Lower leg skin (tissue), 4 donors: ENCODE results near the gene PPFIBP2. TPM values are rescaled to one million over a fixed set of nuclear protein-coding genes. Genes with fewer than 3 reads are reported as not detected.

Experiments
- DNase-seq, 2 donors: peaks; one replicate each; pipeline ENCODE4 v3.0.0-alpha.2; 2019; ENCODE audit warnings: low spot score in 2 of 2
- H3K4me3 ChIP-seq: fragments of 200-600 bp; sonication (generic); 2 replicates; pipeline ENCODE4 v1.5.1; 2017; ENCODE audit warnings: mild to moderate bottlenecking, low read depth; ENCODE audit not compliant: poor library complexity, severe bottlenecking
- CTCF ChIP-seq, 3 donors: fragments of 450-650 bp; IDR thresholded peaks; one replicate each; pipeline ENCODE4 v1.5.1; 2016; ENCODE audit warnings: antibody characterized with exemption in 3 of 3, mild to moderate bottlenecking in 3 of 3, moderate library complexity in 2 of 3
- POLR2A ChIP-seq, 2 donors: fragments of 450-650 bp; IDR thresholded peaks; one replicate each; pipeline ENCODE4 v1.6.1; 2016 to 2017; ENCODE audit warnings: antibody characterized with exemption in 2 of 2, mild to moderate bottlenecking in 1 of 2, moderate library complexity in 1 of 2
- WGBS, 2 donors: methylation state at CpG; one replicate each; pipeline ENCODE4 v1.1.5; 2018; 5-methylcytosine and 5-hydroxymethylcytosine counted together
- intact Hi-C: fragments of 100-400 bp; cut with DNase I; formaldehyde crosslinking; loops from one replicate; pipeline ENCODE4 v1.15.0; 2023; ENCODE audit warnings: low total_unique reads
- total RNA-seq, 4 donors: library from RNA; depleted of rRNA; stranded (reverse); fragments of >200 nt; gene quantifications; one replicate each; pipeline ENCODE4 v1.1.0, GENCODE V29; 2016

The PPFIBP2 gene
- total RNA-seq, 4 donors from 2014 or later, result 56.6 to 87.1 (median 69.5) TPM

- TF ChIP-seq CTCF (IDR thresholded peaks at IDR 0.05) (no peak), POLR2A (IDR thresholded peaks at IDR 0.05) (no peak)
- 23 to 33% methylated on average over 6 of the region's 6 CpGs for WGBS, 2 donors
- no peak overlapping the region for H3K4me3 ChIP-seq
- intact Hi-C loops, result no loop called here
- DNase-seq, result no peak
Measured at GRCh38 chr11:7486781-7487140, 27.0 kb upstream of the PPFIBP2 start.

GRCh38 chr11:7487360-7487759 lies 26.4 kb upstream of the PPFIBP2 start:
- intact Hi-C loops, result no loop called here
- no peak for DNase-seq
- TF ChIP-seq POLR2A (IDR thresholded peaks at IDR 0.05) (no peak), CTCF (IDR thresholded peaks at IDR 0.05) (no peak)
- H3K4me3 ChIP-seq, result no peak overlapping the region
- 38 to 46% methylated on average over 2 of the region's 2 CpGs for WGBS, 2 donors

GRCh38 chr11:7488681-7489080 lies 25.1 kb upstream of the PPFIBP2 start:
- 56 to 90% methylated on average over 1 of the region's 1 CpG for WGBS, 2 donors

GRCh38 chr11:7489376-7489775 lies 24.4 kb upstream of the PPFIBP2 start:
- WGBS, 2 donors, result 89 to 91% methylated on average over 2 of the region's 2 CpGs

More at GRCh38 chr11:7488681-7489080, 25.1 kb upstream of the PPFIBP2 start:
- H3K4me3 ChIP-seq, result no peak overlapping the region
- TF ChIP-seq POLR2A (IDR thresholded peaks at IDR 0.05), result no peak
- TF ChIP-seq CTCF (IDR thresholded peaks at IDR 0.05), result no peak
- intact Hi-C loops, result no loop called here
- DNase-seq, result no peak

GRCh38 chr11:7490054-7490453 lies 23.7 kb upstream of the PPFIBP2 start:
- no peak for DNase-seq
- no peak overlapping the region for H3K4me3 ChIP-seq
- 75 to 86% methylated on average over 4 of the region's 4 CpGs for WGBS, 2 donors
- intact Hi-C loops, result no loop called here
- TF ChIP-seq CTCF (IDR thresholded peaks at IDR 0.05) (no peak), POLR2A (IDR thresholded peaks at IDR 0.05) (no peak)

More at GRCh38 chr11:7489376-7489775, 24.4 kb upstream of the PPFIBP2 start:
- DNase-seq, result no peak
- no peak for TF ChIP-seq POLR2A (IDR thresholded peaks at IDR 0.05)
- TF ChIP-seq CTCF (IDR thresholded peaks at IDR 0.05), result no peak
- no peak overlapping the region for H3K4me3 ChIP-seq
- intact Hi-C loops, result no loop called here

- no peak for DNase-seq
- TF ChIP-seq CTCF (IDR thresholded peaks at IDR 0.05), result no peak
- TF ChIP-seq POLR2A (IDR thresholded peaks at IDR 0.05), result no peak
- WGBS, 2 donors, result 91 to 95% methylated on average over 1 of the region's 1 CpG
- H3K4me3 ChIP-seq, result no peak overlapping the region
- intact Hi-C loops, result no loop called here
Measured at GRCh38 chr11:7490535-7490934, 23.3 kb upstream of the PPFIBP2 start.
